Cardiac fibroblast (primary cell): Measurements from ENCODE around the gene EML3.
"Not testable (repeated sequence)": the region's sequence is repeated elsewhere in the genome, so short reads cannot be mapped to it uniquely, and the experiment has no call there.

Source experiments
- DNase-seq, 2 donors: peaks; one replicate each; pipeline versions ENCODE4 v3.0.0 to v3.0.0-alpha.2; 2010; ENCODE audit warnings: low read depth in 2 of 2
- H3K4me3 ChIP-seq, 2 donors: replicated peaks in 1 of 2; 1 replicate in 1 of 2; 2 replicates in 1 of 2; pipeline ENCODE4 v1.5.1; 2011; ENCODE audit warnings: low read depth in 2 of 2, low read length in 2 of 2, mild to moderate bottlenecking in 2 of 2, moderate library complexity in 1 of 2
- CTCF ChIP-seq: IDR thresholded peaks from one replicate; pipeline ENCODE4 v1.5.1; 2011; ENCODE audit warnings: low read depth, mild to moderate bottlenecking, low read length, inconsistent platforms

EML3 gene

GRCh38 chr11:62574363-62575071 lies 38.1 kb downstream of the EML3 start:
- TF ChIP-seq CTCF, result no peak
- DNase-seq, result peak; percentile 37 to 42
- H3K4me3 ChIP-seq, result peak overlapping the region; percentile 65 to 70

- peak within 1 kb of the TSS; percentile 95 for H3K4me3 ChIP-seq
- peak; percentile 100 for DNase-seq
- TF ChIP-seq CTCF, result no peak
Measured at GRCh38 chr11:62573592-62574362, 38.8 kb downstream of the EML3 start, which contains the start of gene EEF1G. TSS of gene EEF1G (minus strand) at chr11:62573891. CDS start at chr11:62573842, 49 bp downstream.

- TF ChIP-seq CTCF, result no peak
- peak overlapping the region; percentile 95 for H3K4me3 ChIP-seq
- peak in 1 of 2 donors; percentile 37 for DNase-seq
Measured at GRCh38 chr11:62573006-62573591, 39.5 kb downstream of the EML3 start.

GRCh38 chr11:62572431-62572830 lies 40.1 kb downstream of the EML3 start:
- no peak for TF ChIP-seq CTCF
- peak overlapping the region; percentile 95 for H3K4me3 ChIP-seq
- DNase-seq, result no peak

- H3K4me3 ChIP-seq, DNase-seq: not testable (repeated sequence)
Measured at GRCh38 chr11:62571493-62571892, 41.1 kb downstream of the EML3 start.

GRCh38 chr11:62570903-62571302 lies 41.7 kb downstream of the EML3 start:
- not testable (repeated sequence) for DNase-seq, H3K4me3 ChIP-seq

GRCh38 chr11:62569611-62570010 lies 43.0 kb downstream of the EML3 start:
- no peak for TF ChIP-seq CTCF
- DNase-seq, result no peak
- no peak overlapping the region for H3K4me3 ChIP-seq
